GM11168 (cell line): ENCODE data around the gene CERS5.
"Not testable (repeated sequence)": the region's sequence is repeated elsewhere in the genome, so short reads cannot be mapped to it uniquely, and the experiment has no call there.

Source experiments
- in situ Hi-C: fragments of 300-500 bp; cut with MboI; formaldehyde crosslinking; loops from one replicate; pipeline ENCODE4 v1.12.0; 2022; ENCODE audit warnings: low sequenced_read_pairs; ENCODE audit not compliant: unreplicated experiment

CERS5 gene

GRCh38 chr12:50188241-50188781, 21.1 kb upstream of the CERS5 start:
- in situ Hi-C loops: no loop called here

DNA sequence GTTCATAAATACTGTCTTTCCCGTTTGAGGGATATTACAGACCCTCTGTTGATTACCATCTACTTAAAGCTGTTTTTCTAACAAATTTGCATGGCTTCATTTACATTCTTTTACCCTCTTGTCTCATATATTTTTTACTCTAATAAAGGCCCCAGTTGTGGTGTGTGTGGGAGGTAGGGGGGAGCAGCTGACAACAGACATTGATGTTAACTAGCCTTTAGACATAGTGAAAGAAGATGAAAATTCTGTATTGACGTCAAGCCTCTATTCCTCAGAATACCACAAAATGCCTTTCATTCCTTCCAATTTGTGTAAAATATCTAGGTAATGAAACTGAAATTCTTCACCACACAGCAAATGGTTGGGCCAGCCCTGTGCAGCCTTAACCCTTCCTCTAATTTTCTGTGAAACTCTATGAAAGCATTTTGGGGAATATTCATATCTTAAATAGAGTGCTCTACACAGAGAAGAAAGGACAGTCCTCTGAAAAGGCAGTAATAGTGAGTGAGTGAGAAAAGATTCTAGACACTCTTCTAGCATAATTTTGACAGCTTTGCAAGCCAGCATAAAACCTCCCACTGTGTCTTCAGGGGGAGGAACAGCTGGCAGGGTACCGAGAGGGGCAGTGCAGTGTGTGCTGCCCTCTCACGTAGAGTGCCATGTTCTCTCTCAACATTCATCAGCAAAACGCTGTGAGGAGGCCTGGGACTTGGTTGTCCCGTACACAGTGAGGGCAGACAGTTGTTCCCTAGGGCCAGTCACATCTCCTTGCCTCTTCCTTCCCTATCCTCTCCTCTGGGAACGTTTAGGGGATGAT, 20.1 kb upstream of the CERS5 start:
- in situ Hi-C loops: no loop called here

- in situ Hi-C loops: no loop called here
Observed at GRCh38 chr12:50186681-50187080, 19.5 kb upstream of the CERS5 start.

- in situ Hi-C loops: no loop called here
Observed at GRCh38 chr12:50185970-50186663, 18.9 kb upstream of the CERS5 start.

DNA sequence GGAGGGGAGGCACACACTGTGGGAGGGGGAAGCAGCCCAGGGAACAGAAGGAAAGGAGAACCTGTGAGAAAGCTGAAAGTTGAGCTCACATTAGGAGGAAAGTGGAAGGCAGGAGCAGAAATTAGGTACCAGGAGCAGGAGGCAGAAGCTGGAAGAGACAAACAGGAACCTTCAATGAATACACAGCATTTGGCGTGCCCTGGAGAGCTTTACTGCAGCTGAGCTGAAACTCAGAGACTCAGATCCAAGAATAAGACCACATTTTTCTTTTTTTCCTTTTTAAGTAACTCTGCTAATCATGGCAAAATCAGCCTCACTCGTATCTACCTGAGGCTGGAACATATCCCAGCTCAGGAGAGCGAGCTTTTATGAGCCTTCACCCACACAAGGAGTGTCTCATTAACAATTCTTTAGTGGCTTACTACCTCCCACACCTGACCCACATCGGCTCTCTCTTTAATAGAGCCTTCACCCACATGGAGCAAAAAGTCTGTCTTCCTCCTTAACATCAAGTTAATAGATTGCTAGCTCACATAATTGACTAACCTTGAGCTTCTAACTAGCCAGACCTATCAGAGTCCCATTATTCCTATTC, 18.2 kb upstream of the CERS5 start:
- in situ Hi-C loops: no loop called here

DNA sequence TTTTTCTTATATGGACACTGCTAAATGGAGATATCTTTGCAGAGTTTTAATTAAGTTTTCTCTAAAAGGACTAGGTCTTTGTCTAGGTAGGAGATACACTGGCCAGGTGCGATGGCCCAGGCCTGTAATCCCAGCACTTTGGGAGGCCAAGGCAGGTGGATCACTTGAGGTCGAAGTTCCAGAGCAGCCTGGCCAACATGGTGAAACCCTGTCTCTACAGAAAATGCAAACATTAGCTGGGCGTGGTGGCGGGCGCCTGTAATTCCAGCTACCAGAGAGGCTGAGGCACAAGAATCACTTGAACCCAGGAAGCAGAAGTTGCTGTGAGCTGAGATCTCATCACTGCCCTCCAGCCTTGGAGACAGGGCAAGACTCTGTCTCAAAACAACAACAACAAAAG, 17.1 kb upstream of the CERS5 start:
- in situ Hi-C loops: no loop called here

- in situ Hi-C loops: no loop called here
Observed at GRCh38 chr12:50182461-50182860, 15.3 kb upstream of the CERS5 start.

GRCh38 chr12:50181691-50182090, 14.5 kb upstream of the CERS5 start:
- in situ Hi-C loops: no loop called here

DNA sequence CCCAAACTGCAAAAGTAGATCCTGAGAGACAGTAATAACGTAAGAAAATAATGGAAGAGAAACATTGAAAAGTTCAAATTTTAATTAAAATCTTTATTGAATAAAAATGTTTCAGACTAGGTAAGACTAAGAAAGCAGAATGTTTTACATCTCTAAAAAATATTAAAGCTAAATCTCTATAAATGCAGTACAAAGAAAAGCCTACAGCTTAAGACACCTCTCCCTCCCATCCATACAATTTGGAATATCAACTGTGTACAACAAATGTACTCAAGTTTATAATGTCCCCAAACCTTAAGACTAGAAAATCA, 8.5 kb upstream of the CERS5 start:
- in situ Hi-C loops: no loop called here

DNA sequence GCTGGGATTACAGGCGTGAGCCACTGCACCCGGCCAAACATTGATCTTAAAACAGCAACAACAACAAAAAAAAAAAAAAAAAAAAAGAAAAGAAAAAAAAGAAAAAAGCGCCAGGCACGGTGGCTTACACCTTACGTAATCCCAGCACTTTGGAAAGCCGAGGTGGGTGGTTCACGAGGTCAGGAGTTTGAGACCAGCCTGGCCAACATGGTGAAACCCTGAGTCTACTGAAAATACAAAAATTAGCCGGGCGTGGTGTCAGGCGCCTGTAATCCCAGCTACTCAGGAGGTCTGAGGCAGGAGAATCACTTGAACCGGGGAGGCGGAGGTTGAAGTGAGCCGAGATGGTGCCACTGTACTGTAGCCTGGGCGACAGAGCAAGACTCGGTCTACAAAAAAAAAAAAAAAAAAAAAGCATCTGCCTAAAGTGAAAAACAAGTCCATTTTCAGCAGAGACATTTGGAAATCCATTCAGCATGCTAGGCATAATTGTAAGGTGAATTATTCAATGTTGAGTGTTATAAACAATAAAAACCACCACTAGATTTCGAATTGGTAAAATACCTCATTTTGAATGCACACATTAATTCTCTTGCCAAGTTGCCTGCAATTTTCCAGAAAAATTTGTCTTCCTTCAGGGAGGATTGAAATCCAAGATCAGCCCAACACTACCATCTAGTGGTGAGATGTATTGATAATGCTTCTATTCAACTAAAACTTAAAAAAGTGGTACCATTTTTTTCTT, 8.0 kb upstream of the CERS5 start:
- in situ Hi-C loops: no loop called here

DNA sequence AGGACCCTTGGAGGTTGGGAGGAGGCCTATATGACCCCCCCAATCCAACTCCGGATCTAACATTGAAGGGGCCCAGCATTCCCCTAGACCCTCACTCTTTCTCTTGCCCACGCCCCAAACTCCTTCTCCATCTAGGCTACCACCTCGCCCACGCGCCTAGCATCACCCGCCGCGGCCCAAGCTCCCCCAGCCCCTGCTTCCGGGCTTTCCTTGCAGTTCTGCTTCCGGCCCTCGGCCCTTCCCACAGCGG, 445 bp downstream of the CERS5 start:
- in situ Hi-C loops: no loop called here

- in situ Hi-C loops: no loop called here
Observed at GRCh38 chr12:50164963-50165362, 2.2 kb downstream of the CERS5 start.

DNA sequence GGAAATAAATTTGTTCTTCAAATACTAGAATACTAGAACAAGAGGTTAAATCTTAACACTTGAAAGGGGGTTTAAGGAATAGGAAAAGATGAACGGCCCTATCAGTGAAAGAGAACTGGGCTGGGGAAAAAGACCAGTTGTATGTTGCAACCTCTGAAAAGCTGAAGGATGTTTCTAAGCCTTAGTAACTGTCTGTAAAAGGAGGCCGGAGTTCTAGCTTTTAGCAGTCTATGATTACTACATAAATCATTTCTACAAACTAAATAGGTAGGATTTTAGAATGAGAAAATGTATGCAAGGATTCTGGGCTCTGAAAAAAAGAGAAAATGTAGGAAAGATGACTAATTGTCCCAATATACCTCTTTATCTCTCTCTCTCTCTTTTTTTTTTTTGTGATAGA, 4.9 kb downstream of the CERS5 start:
- in situ Hi-C loops: no loop called here

DNA sequence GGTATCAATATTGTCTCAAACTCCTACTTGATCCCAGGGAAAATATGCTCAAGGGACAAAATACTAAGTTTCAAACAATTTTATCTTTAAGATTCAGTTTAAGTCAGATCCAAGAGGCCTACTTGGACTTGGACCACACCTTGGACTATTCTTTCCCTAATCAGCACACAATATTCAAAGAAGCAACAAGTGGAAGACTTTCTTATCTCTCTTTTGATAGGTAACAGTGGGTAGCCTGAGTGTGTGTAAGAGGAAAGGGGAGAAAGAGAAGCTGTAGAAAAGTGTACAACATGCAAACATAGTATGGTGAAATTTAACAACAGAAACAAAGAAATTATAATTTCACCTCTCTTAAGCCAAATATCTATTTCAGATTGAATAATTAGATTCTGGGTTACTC, 6.5 kb downstream of the CERS5 start:
- in situ Hi-C loops: no loop called here

- in situ Hi-C loops: no loop called here
Observed at GRCh38 chr12:50157259-50157658, 9.9 kb downstream of the CERS5 start.

DNA sequence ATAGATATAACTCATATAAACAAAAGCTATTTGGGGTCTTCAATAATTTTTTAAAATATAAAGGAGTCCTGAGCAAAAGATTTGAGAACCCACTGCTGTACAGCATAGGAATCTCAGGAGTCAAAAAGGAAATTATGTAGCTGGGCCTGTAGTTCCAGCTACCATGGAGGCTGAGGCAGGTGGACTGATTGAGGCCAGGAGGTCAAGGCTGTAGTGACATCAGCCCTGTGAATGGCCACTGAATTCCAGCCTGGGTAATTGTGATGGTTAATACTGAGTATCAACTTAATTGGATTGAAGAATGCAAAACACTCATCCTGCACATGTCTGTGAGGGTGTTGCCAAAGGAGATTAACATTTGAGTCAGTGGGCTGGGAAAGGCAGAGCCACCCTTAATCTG, 10.5 kb downstream of the CERS5 start:
- in situ Hi-C loops: no loop called here

DNA sequence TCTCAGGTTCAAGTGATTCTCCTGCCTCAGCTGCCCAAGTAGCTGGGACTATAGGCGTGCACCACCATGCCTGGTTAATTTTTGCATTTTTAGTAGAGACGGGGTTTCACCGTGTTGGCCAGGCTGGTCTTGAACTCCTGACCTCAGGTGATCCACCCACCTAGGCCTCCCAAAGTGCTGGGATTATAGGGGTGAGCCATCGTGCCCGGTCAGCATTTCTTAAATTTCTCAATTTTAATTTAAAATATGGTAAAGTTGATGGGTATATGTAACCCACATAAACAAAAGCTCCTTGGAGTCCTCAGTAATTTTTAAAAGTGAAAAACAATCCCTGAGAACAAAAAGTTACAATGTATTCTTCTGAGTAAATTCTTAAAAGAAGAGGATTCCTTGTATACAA, 12.2 kb downstream of the CERS5 start:
- in situ Hi-C loops: not testable (repeated sequence)

DNA sequence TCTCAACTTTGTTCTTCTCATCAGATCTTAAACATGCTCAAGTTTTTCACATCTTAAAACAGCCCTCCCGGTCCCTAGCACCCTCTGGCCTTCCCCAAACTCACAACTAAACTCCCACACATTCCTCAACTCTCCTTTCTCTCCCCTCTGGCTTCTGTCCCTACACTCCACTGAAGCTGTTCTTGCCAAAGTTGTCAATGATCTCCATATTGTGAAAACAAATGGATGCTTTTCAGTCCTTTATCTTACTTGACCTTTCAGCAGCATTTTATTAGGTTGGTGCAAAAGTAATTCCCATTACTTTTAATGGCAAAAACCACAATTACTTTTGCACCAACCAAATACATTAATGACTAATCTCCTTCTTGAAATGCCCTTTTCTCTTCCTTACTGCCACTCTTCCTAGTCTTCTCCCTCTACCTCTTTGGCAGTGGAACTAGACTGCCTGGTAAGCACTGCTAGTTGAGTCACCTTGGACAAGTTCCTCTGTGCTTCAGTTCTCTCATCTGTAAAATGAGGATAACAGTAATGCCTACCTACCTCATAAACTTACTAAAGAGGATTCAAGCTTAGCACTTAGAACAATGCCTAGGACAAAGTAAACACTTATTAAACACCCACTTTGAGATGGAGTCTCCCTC, 16.0 kb downstream of the CERS5 start:
- in situ Hi-C loops: no loop called here

DNA sequence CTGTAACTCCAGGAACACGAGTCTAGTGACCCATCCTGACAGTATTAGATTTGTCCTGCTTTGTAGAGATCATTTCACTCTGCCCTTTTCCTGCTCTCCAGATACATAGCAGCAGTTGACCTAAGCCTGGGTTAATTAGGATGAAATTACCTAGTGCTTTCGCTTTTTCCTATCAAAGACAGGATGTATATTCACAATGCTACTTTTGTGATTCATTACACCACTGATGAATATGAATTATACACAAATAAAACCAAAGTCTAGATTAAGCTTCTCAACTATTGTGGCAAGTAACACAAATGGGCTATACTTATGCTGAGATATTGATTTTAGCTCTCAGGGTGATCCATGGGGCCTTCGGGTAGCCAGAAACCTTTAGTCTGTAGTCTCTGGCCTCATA, 17.9 kb downstream of the CERS5 start:
- in situ Hi-C loops: no loop called here

DNA sequence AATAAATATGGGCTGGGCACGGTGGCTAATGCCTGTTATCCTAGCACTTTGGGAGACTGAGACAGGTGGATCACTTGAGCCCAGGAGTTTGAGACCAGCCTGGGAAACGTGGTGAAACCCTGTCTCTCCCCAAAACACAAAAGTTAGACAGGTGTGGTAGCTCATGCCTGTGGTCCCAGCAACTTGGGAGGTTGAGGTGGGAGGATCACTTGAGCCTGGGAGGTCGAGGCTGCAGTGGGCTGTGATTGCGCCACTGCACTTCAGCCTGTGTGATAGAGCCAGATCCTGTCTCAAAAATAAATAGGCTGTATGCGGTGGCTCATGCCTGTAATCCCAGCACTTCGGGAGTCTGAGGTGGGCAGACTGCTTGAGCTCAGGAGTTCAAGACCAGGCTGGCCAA, 19.2 kb downstream of the CERS5 start:
- in situ Hi-C loops: not testable (repeated sequence)

DNA sequence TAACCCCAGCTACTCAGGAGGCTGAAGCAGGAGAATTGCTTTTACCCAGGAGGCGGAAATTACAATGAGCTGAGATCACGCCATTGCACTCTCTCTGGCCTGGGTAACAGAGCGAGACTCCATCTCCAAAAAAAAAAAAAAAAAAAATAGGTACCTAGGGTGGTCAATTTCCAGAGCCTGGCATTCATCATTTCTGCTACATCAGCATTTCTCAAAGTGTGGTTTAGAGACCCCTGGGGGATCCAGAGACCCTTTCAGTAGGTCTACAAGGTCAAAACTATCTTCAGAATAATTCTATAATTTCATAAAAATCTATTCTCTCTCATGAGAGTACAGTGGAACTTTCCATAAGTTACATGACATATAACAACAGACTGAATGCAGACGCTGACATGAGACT, 19.9 kb downstream of the CERS5 start:
- in situ Hi-C loops: no loop called here
